Measurements from ENCODE around the gene SPEM2. TPM values are rescaled to one million over a fixed set of nuclear protein-coding genes. Genes with fewer than 3 reads are reported as not detected.

Gene SPEM2
- total and polyA plus RNA-seq, 2 of the 4 experiments (the other 2 are of a cell fraction), result not detected

DNA sequence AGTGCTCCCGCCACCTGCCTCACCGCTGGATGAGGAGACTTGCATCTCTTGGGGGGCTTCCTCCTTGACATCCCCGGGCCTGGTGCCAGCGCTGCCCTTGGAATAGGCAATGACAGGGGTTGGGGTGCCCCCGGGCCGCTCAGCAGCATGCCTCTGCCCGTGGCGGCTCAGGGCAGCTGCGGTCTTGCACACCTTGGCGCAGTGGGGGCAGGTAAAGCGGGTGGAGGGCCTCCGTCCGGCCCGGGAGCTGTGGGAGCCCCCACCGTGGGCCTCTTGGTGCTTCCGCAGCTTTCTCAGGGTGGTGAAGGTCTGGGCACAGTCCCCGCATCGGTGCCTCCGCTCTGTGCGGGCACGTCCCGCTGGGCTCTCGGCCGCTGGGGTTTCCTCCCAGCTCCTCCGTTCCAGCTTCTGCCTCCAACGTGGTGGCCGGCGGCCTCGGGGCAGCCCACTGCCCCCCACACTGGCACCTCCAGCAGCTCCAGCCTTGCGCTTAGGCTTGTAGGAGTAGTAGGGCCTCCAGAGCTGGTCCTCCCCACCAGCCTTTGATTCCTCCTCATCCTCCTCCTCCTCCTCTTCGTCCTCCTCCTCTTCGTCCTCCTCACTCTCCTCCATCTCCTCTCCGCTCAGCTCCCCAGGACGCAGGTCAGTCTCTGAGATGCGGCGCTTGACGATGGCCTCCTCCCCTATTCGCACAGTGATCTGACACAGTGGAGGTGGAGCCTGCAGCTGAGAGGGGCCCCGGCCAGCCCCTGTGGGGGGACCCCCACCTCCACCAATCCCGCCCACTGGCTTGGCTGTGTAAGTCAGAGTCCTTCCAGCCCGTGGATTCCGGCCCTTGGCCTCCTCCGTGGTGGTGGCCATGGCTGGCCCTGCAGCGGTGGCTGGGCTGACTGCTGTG, 37.3 kb downstream of the SPEM2 start:
- Histone ChIP-seq H3K14ac (replicated peaks; ENCODE audit: low read depth, low read length) (no peak overlapping the region), H2AK9ac (replicated peaks; ENCODE audit: low read depth, low read length, poor library complexity) (no peak overlapping the region), H3K4ac (ENCODE audit: low read depth, low read length) (no peak overlapping the region), H3K18ac (ENCODE audit: low read depth, low read length) (no peak overlapping the region), H3K9me1 (ENCODE audit: insufficient read depth, low read length) (peaks cover 14% of the 10 kb centered on the region), H3K4me1 (ENCODE audit: control insufficient read depth, insufficient read depth, low read length) (peaks cover 6% of the 10 kb centered on the region; the same call in 1 of the 2 replicates), H2BK20ac (ENCODE audit: low read depth, low read length) (no peak overlapping the region), H2BK5ac (ENCODE audit: low read depth, low read length, poor library complexity, severe bottlenecking) (no peak overlapping the region), H3K27me3 (ENCODE audit: control insufficient read depth, insufficient read depth, low read length) (no peaks in the 10 kb centered on the region), H2AK5ac (ENCODE audit: low read depth, low read length) (no peak overlapping the region), H3K36me3 (ENCODE audit: control insufficient read depth, insufficient read depth, low read length) (peaks cover 44% of the 10 kb centered on the region), H3K4me3 (ENCODE audit: insufficient read depth, low read depth, low read length) (no peak overlapping the region), H2BK120ac (ENCODE audit: low read depth, low read length) (no peak overlapping the region), H4K91ac (ENCODE audit: insufficient read depth, low read depth, low read length) (no peak overlapping the region), H4K5ac (ENCODE audit: low read depth, low read length) (no peak overlapping the region), H3K56ac (ENCODE audit: extremely low read depth, insufficient read depth, low read length) (no peak overlapping the region), H4K20me1 (ENCODE audit: insufficient read depth, low read length) (peaks cover 38% of the 10 kb centered on the region), H3K9me3 (ENCODE audit: control insufficient read depth, insufficient read depth, low read length) (no peaks in the 10 kb centered on the region), H3K4me2 (ENCODE audit: low read depth, low read length) (no peak overlapping the region), H2AFZ (replicated peaks; ENCODE audit: low read length, poor library complexity) (no peak overlapping the region), H3K79me1 (ENCODE audit: low read depth in 1 of 2, low read length in 2 of 2) (peaks cover 16 to 59% of the 10 kb centered on the region in 2 experiments; a peak in 3 of 4 replicates), H3K23ac (ENCODE audit: low read depth, low read length) (no peak overlapping the region), H3K27ac (ENCODE audit: insufficient read depth, low read length) (no peak overlapping the region), H2BK15ac (ENCODE audit: low read depth, low read length) (no peak overlapping the region), H3K9ac (ENCODE audit: low read depth, low read length) (no peak overlapping the region), H4K8ac (ENCODE audit: low read depth in 2 of 2, low read length in 2 of 2) (no peak overlapping the region)
- ChIA-PET CTCF (no interaction called here), POLR2A (ENCODE audit: unreplicated experiment) (no interaction called here)
- in situ Hi-C loops (cut with MboI; ENCODE audit: low sequenced_read_pairs), result no loop called here
- intact Hi-C loops (cut with micrococcal nuclease), result no loop called here
- ATAC-seq (ENCODE audit: low read depth) (no peak), DNase-seq (no peak)
- dilution Hi-C loops (cut with HindIII; ENCODE audit: low sequenced_read_pairs, unreplicated experiment), result no loop called here
- 80% methylated on average over 2 of the region's 44 CpGs; no CpG with 5 or more reads in 1 of the 2 experiments for WGBS, 2 experiments (ENCODE audit: extremely low coverage in 2 of 2, insufficient read length in 1 of 2)
- no TSS peak for BruUV-seq (replicated peaks)
- TF ChIP-seq MAZ (IDR thresholded peaks at IDR 0.05; ENCODE audit: borderline replicate concordance, low read depth, low read length) (no peak), RFX5 (IDR thresholded peaks at IDR 0.05; ENCODE audit: low read depth, low read length) (no peak), RAD21 (IDR thresholded peaks at IDR 0.05; ENCODE audit: low read length) (no peak), CHD1 (IDR thresholded peaks at IDR 0.05; ENCODE audit: low read depth, low read length) (no peak), CEBPB (IDR thresholded peaks at IDR 0.05; ENCODE audit: low read depth, low read length) (no peak), FOS (IDR thresholded peaks at IDR 0.05; ENCODE audit: low read depth, low read length) (no peak), MXI1 (IDR thresholded peaks at IDR 0.05; ENCODE audit: borderline replicate concordance, low read depth, low read length) (no peak), RCOR1 (IDR thresholded peaks at IDR 0.05; ENCODE audit: insufficient replicate concordance, low read length) (no peak), MAFK (IDR thresholded peaks at IDR 0.05; ENCODE audit: low read depth, low read length) (no peak), BHLHE40 (IDR thresholded peaks at IDR 0.05; ENCODE audit: low read depth, low read length) (no peak), NFE2L2 (IDR thresholded peaks at IDR 0.05; ENCODE audit: low read depth, low read length) (no peak), POLR2A (IDR thresholded peaks at IDR 0.05; ENCODE audit: low read depth, low read length) (no peak)
- TF ChIP-seq, protein P1, sequence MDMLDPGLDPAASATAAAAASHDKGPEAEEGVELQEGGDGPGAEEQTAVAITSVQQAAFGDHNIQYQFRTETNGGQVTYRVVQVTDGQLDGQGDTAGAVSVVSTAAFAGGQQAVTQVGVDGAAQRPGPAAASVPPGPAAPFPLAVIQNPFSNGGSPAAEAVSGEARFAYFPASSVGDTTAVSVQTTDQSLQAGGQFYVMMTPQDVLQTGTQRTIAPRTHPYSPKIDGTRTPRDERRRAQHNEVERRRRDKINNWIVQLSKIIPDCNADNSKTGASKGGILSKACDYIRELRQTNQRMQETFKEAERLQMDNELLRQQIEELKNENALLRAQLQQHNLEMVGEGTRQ (IDR thresholded peaks at IDR 0.05; ENCODE audit: low read depth, low read length), result no peak
- TF ChIP-seq, protein P2, sequence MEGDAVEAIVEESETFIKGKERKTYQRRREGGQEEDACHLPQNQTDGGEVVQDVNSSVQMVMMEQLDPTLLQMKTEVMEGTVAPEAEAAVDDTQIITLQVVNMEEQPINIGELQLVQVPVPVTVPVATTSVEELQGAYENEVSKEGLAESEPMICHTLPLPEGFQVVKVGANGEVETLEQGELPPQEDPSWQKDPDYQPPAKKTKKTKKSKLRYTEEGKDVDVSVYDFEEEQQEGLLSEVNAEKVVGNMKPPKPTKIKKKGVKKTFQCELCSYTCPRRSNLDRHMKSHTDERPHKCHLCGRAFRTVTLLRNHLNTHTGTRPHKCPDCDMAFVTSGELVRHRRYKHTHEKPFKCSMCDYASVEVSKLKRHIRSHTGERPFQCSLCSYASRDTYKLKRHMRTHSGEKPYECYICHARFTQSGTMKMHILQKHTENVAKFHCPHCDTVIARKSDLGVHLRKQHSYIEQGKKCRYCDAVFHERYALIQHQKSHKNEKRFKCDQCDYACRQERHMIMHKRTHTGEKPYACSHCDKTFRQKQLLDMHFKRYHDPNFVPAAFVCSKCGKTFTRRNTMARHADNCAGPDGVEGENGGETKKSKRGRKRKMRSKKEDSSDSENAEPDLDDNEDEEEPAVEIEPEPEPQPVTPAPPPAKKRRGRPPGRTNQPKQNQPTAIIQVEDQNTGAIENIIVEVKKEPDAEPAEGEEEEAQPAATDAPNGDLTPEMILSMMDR (conservative IDR thresholded peaks at IDR 0.05; ENCODE audit: low read depth, low read length), result no peak
- TF ChIP-seq, protein P3, sequence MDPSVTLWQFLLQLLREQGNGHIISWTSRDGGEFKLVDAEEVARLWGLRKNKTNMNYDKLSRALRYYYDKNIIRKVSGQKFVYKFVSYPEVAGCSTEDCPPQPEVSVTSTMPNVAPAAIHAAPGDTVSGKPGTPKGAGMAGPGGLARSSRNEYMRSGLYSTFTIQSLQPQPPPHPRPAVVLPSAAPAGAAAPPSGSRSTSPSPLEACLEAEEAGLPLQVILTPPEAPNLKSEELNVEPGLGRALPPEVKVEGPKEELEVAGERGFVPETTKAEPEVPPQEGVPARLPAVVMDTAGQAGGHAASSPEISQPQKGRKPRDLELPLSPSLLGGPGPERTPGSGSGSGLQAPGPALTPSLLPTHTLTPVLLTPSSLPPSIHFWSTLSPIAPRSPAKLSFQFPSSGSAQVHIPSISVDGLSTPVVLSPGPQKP (IDR thresholded peaks at IDR 0.05; ENCODE audit: borderline replicate concordance, low read depth, low read length), result no peak
